ENCODE results near the gene ELMO1.

DNA sequence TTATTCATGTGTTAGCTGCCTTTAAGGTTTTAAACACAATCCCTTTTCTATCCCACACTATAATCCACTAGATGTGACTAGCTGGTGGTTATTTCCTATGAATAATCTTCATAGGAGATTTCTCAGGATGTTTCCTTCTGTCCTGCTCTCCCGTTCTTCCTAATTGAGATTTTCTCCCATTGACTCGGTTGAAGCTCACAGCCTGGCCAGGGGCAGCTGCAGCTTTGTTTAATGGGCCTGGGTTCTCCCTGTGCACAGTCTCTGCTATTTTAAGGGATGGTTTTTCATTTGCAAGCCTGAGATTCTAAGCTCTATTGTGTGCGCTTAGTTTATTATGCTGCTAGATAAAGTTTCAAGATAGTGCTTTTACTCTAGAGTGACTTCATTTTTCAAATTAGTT is 441.0 kb downstream of the ELMO1 start:
- TF ChIP-seq CTCF (IDR thresholded peaks at IDR 0.05) (no peak), POLR2A (IDR thresholded peaks at IDR 0.05) (no peak)

Measured in lower leg skin (tissue), 3 donors.